CD4-positive, alpha-beta T cell (primary cell): ENCODE data around the gene SRC. TPM values are rescaled to one million over a fixed set of nuclear protein-coding genes. Genes with fewer than 3 reads are reported as not detected.

Source experiments
- ATAC-seq: fragments of 200-7000 bp; cut with Tn5 transposase; one replicate; pipeline ENCODE4 v1.10.0; 2022; ENCODE audit warnings: mild to moderate bottlenecking; ENCODE audit not compliant: poor library complexity
- CTCF ChIA-PET: fragments of 350-600 bp; sonication (Branson Sonifier 250); formaldehyde crosslinking; loops from one replicate; lab custom pipeline; 2021; ENCODE audit warnings: antibody characterized with exemption, inconsistent platforms; lab: Charles Lee
- POLR2A ChIA-PET: fragments of 350-600 bp; sonication (Branson Sonifier 250); formaldehyde crosslinking; loops from one replicate; lab custom pipeline; 2021; ENCODE audit warnings: antibody characterized with exemption, inconsistent platforms; lab: Charles Lee
- DNase-seq, 14 experiments: peaks; one replicate each; pipeline ENCODE4 v3.0.0-alpha.2; 2013 to 2020; ENCODE audit warnings: mixed read lengths in 2 of 14
- H3K27ac ChIP-seq, 2 donors: one replicate each; pipeline versions ENCODE4 v1.5.1 to v1.7.0; 2013; ENCODE audit warnings: low read length in 2 of 2, low read depth in 1 of 2, mild to moderate bottlenecking in 1 of 2
- H3K27me3 ChIP-seq, 2 experiments: 1 replicate in 1 of 2; 2 replicates in 1 of 2; pipeline versions ENCODE4 v1.6.1 to v1.7.0; 2013; ENCODE audit warnings: low read length in 2 of 2, control low read depth in 1 of 2, mild to moderate bottlenecking in 1 of 2, moderate library complexity in 1 of 2; ENCODE audit not compliant: insufficient read depth in 2 of 2, control insufficient read depth in 1 of 2
- H3K36me3 ChIP-seq: one replicate; pipeline ENCODE4 v1.6.1; 2013; ENCODE audit warnings: low read length, control low read depth; ENCODE audit not compliant: insufficient read depth
- H3K4me1 ChIP-seq: one replicate; pipeline ENCODE4 v1.6.1; 2013; ENCODE audit warnings: low read length, control low read depth; ENCODE audit not compliant: insufficient read depth
- H3K4me3 ChIP-seq: one replicate; pipeline ENCODE4 v1.5.1; 2013; ENCODE audit warnings: mild to moderate bottlenecking, low read length, moderate library complexity
- H3K9me3 ChIP-seq, 2 experiments: 1 replicate in 1 of 2; 2 replicates in 1 of 2; pipeline versions ENCODE4 v1.6.1 to v1.7.0; 2013; ENCODE audit warnings: low read length in 2 of 2, mild to moderate bottlenecking in 2 of 2, control low read depth in 1 of 2, moderate library complexity in 1 of 2; ENCODE audit not compliant: control insufficient read depth in 1 of 2, insufficient read depth in 1 of 2
- H3K27ac Mint-ChIP-seq: one replicate; pipeline ENCODE4 v1.8.0; 2020; ENCODE audit warnings: mixed read lengths
- H3K27me3 Mint-ChIP-seq: one replicate; pipeline ENCODE4 v1.8.0; 2021; ENCODE audit warnings: mixed read lengths
- H3K36me3 Mint-ChIP-seq: one replicate; pipeline ENCODE4 v1.8.0; 2021; ENCODE audit warnings: low read depth, mixed read lengths
- H3K4me1 Mint-ChIP-seq: one replicate; pipeline ENCODE4 v1.8.0; 2021; ENCODE audit warnings: low read depth, mixed read lengths
- H3K4me3 Mint-ChIP-seq: one replicate; pipeline ENCODE4 v1.8.0; 2020; ENCODE audit warnings: mild to moderate bottlenecking, mixed read lengths
- H3K9me3 Mint-ChIP-seq: one replicate; pipeline ENCODE4 v1.8.0; 2020; ENCODE audit warnings: mixed read lengths
- CTCF ChIP-seq: fragments of 200-600 bp; IDR thresholded peaks from one replicate; pipeline ENCODE4 v1.8.0; 2022; ENCODE audit warnings: antibody characterized with exemption, mild to moderate bottlenecking
- intact Hi-C, 2 experiments: fragments of 100-400 bp; cut with DNase I in 1 of 2; cut with micrococcal nuclease in 1 of 2; formaldehyde crosslinking; loops; one replicate each; pipeline versions ENCODE4 v1.15.1 to v1.9.0; 2023 to 2025; cut with DNase I, micrococcal nuclease
- total RNA-seq, 174 experiments: library from RNA in 2 of 174; stranded (reverse) in 2 of 174; gene quantifications; one replicate each; pipeline ENCODE4 v1.2.3 and lab custom pipeline; 2021 to 2026

Gene SRC
- total RNA-seq, 2 experiments from 2014 or later: 2.5 to 3.1 TPM

- Mint-ChIP-seq H3K27ac (peak overlapping the region; percentile 59), H3K9me3 (no peaks in the 10 kb centered on the region), H3K4me1 (peaks cover 21% of the 10 kb centered on the region), H3K27me3 (no peaks in the 10 kb centered on the region), H3K36me3 (peaks cover 23% of the 10 kb centered on the region), H3K4me3 (no peak overlapping the region)
- no peaks in the 10 kb centered on the region for H3K9me3 ChIP-seq
- peaks cover 10% of the 10 kb centered on the region for H3K36me3 ChIP-seq
- ChIA-PET POLR2A (no interaction called here), CTCF (no interaction called here)
- no peak for ATAC-seq
- intact Hi-C loops: no loop called here
- no peak overlapping the region for H3K4me3 ChIP-seq
- H3K27me3 ChIP-seq: no peaks in the 10 kb centered on the region
- no peak for TF ChIP-seq CTCF
- H3K27ac ChIP-seq: no peak overlapping the region
- H3K4me1 ChIP-seq: peaks cover 13% of the 10 kb centered on the region
- DNase-seq: peak in 1 of 14 experiments; percentile 14
Observed at GRCh38 chr20:37317994-37318640, 27.8 kb upstream of the SRC start.

GRCh38 chr20:37319151-37319671, 26.7 kb upstream of the SRC start:
- intact Hi-C loops: no loop called here

GRCh38 chr20:37323985-37324384, 22.0 kb upstream of the SRC start:
- Mint-ChIP-seq H3K27ac (no peak overlapping the region), H3K4me3 (no peak overlapping the region), H3K27me3 (no peaks in the 10 kb centered on the region), H3K4me1 (no peaks in the 10 kb centered on the region), H3K36me3 (no peaks in the 10 kb centered on the region), H3K9me3 (no peaks in the 10 kb centered on the region)
- no peak for TF ChIP-seq CTCF
- no peak for ATAC-seq
- Histone ChIP-seq H3K4me3 (no peak overlapping the region), H3K27me3 (no peaks in the 10 kb centered on the region), H3K4me1 (no peaks in the 10 kb centered on the region), H3K36me3 (no peaks in the 10 kb centered on the region), H3K9me3 (no peaks in the 10 kb centered on the region), H3K27ac (no peak overlapping the region)
- ChIA-PET POLR2A (no interaction called here), CTCF (interaction anchor here (1.0 kb wide), 1 partner anchor 8 kb away, joined by 4 read pairs; no protein-coding TSS in a partner anchor)
- no peak for DNase-seq
- intact Hi-C loops: no loop called here

More at GRCh38 chr20:37319151-37319671, 26.7 kb upstream of the SRC start:
- peaks cover 13% of the 10 kb centered on the region for H3K4me1 ChIP-seq
- H3K36me3 Mint-ChIP-seq: peaks cover 16% of the 10 kb centered on the region
- ATAC-seq (no peak), DNase-seq (no peak)
- no peaks in the 10 kb centered on the region for H3K27me3 ChIP-seq
- POLR2A ChIA-PET: no interaction called here
- H3K4me1 Mint-ChIP-seq: peaks cover 21% of the 10 kb centered on the region
- no peak overlapping the region for H3K4me3 ChIP-seq
- no peak for TF ChIP-seq CTCF
- CTCF ChIA-PET: no interaction called here
- peaks cover 10% of the 10 kb centered on the region for H3K36me3 ChIP-seq
- H3K9me3 ChIP-seq: no peaks in the 10 kb centered on the region
- H3K27ac ChIP-seq: no peak overlapping the region
- no peak overlapping the region for H3K27ac Mint-ChIP-seq
- no peaks in the 10 kb centered on the region for H3K9me3 Mint-ChIP-seq
- H3K27me3 Mint-ChIP-seq: no peaks in the 10 kb centered on the region
- no peak overlapping the region for H3K4me3 Mint-ChIP-seq
